Mesendoderm (in vitro differentiated cells): ENCODE measurements around the gene SGPL1.

Experiments used
- DNase-seq: peaks from one replicate; pipeline ENCODE4 v3.0.0; 2013
- H2AK5ac ChIP-seq: 2 replicates; pipeline ENCODE4 v1.6.1; 2013; ENCODE audit warnings: low read length, inconsistent platforms
- H2BK120ac ChIP-seq: 2 replicates; pipeline ENCODE4 v1.6.1; 2013; ENCODE audit warnings: low read depth, mild to moderate bottlenecking, low read length, moderate library complexity, mixed read lengths
- H2BK15ac ChIP-seq: replicated peaks from 2 replicates; pipeline ENCODE4 v1.6.1; 2013; ENCODE audit warnings: low read depth, mild to moderate bottlenecking, moderate library complexity
- H2BK5ac ChIP-seq: 2 replicates; pipeline ENCODE4 v1.6.1; 2013; ENCODE audit warnings: low read length, inconsistent platforms
- H3K18ac ChIP-seq: 2 replicates; pipeline ENCODE4 v1.6.1; 2013; ENCODE audit warnings: mild to moderate bottlenecking, low read length, mixed read lengths
- H3K23ac ChIP-seq: one replicate; pipeline ENCODE4 v1.6.1; 2013; ENCODE audit warnings: low read length
- H3K27ac ChIP-seq: 2 replicates; pipeline ENCODE4 v1.5.1; 2013; ENCODE audit warnings: low read depth, mild to moderate bottlenecking, inconsistent platforms, low read length, moderate library complexity
- H3K27me3 ChIP-seq: 2 replicates; pipeline ENCODE4 v1.6.1; 2013; ENCODE audit warnings: low read length, control low read depth, mild to moderate bottlenecking, inconsistent platforms; ENCODE audit not compliant: insufficient read depth, poor library complexity
- H3K36me3 ChIP-seq: 2 replicates; pipeline ENCODE4 v1.6.1; 2013; ENCODE audit warnings: low read length, inconsistent platforms; ENCODE audit not compliant: control insufficient read depth, insufficient read depth
- H3K4ac ChIP-seq: one replicate; pipeline ENCODE4 v1.6.1; 2013; ENCODE audit warnings: low read depth, mild to moderate bottlenecking, low read length, moderate library complexity
- H3K4me1 ChIP-seq: 2 replicates; pipeline ENCODE4 v1.6.1; 2013; ENCODE audit warnings: low read depth, low read length, inconsistent platforms; ENCODE audit not compliant: control insufficient read depth
- H3K4me2 ChIP-seq: 2 replicates; pipeline ENCODE4 v1.6.1; 2013; ENCODE audit warnings: low read length
- H3K4me3 ChIP-seq: 2 replicates; pipeline ENCODE4 v1.5.1; 2013; ENCODE audit warnings: mild to moderate bottlenecking, low read length
- H3K56ac ChIP-seq: one replicate; pipeline ENCODE4 v1.6.1; 2013; ENCODE audit warnings: low read length
- H3K79me1 ChIP-seq: 2 replicates; pipeline ENCODE4 v1.6.1; 2013; ENCODE audit warnings: low read length, inconsistent platforms
- H3K79me2 ChIP-seq: 2 replicates; pipeline ENCODE4 v1.6.1; 2013; ENCODE audit warnings: mild to moderate bottlenecking, low read length; ENCODE audit not compliant: control insufficient read depth, insufficient read depth
- H3K9ac ChIP-seq: 2 replicates; pipeline ENCODE4 v1.6.1; 2013; ENCODE audit warnings: low read length, inconsistent platforms
- H4K5ac ChIP-seq: one replicate; pipeline ENCODE4 v1.6.1; 2013; ENCODE audit warnings: low read length
- H4K8ac ChIP-seq: one replicate; pipeline ENCODE4 v1.6.1; 2013; ENCODE audit warnings: low read depth, mild to moderate bottlenecking, control low read depth, low read length, moderate library complexity
- WGBS: extraction: QIAGEN DNeasy Blood & Tissue Kit; methylation state at CpG from one replicate; pipeline ENCODE4 v1.1.7; 2013; ENCODE audit warnings: low lambda C conversion rate, missing lambda C conversion rate; ENCODE audit not compliant: insufficient coverage; ENCODE audit errors: extremely low coverage; 5-methylcytosine and 5-hydroxymethylcytosine counted together

SGPL1 gene

GRCh38 chr10:70810967-70811366, 4.8 kb upstream of the SGPL1 start:
- H2BK5ac ChIP-seq: no peak overlapping the region
- no peak overlapping the region for H2BK15ac ChIP-seq
- no peak overlapping the region for H3K27ac ChIP-seq
- H3K4me2 ChIP-seq: no peak overlapping the region
- H3K9ac ChIP-seq: no peak overlapping the region
- no peak overlapping the region for H3K56ac ChIP-seq
- no peak overlapping the region for H4K8ac ChIP-seq
- no peaks in the 10 kb centered on the region for H3K36me3 ChIP-seq
- H3K79me2 ChIP-seq: no peaks in the 10 kb centered on the region
- H3K23ac ChIP-seq: no peak overlapping the region
- peaks cover 2% of the 10 kb centered on the region for H3K4me1 ChIP-seq
- no peak overlapping the region for H4K5ac ChIP-seq
- no peak for DNase-seq
- no peaks in the 10 kb centered on the region for H3K27me3 ChIP-seq
- WGBS: no CpG with 5 or more reads among the region's 1 CpG
- H3K4ac ChIP-seq: no peak overlapping the region
- H3K18ac ChIP-seq: no peak overlapping the region
- no peak overlapping the region for H2BK120ac ChIP-seq
- no peaks in the 10 kb centered on the region for H3K79me1 ChIP-seq
- H2AK5ac ChIP-seq: no peak overlapping the region
- H3K4me3 ChIP-seq: no peak overlapping the region

- no peak for DNase-seq
- Histone ChIP-seq H3K9ac (no peak overlapping the region), H3K56ac (no peak overlapping the region), H4K5ac (no peak overlapping the region), H3K4me1 (peaks cover 2% of the 10 kb centered on the region), H3K23ac (no peak overlapping the region), H2BK15ac (no peak overlapping the region), H2BK5ac (no peak overlapping the region), H3K27ac (no peak overlapping the region), H4K8ac (no peak overlapping the region), H2BK120ac (no peak overlapping the region), H3K4ac (no peak overlapping the region), H3K79me2 (peaks cover 2% of the 10 kb centered on the region), H2AK5ac (no peak overlapping the region), H3K4me2 (no peak overlapping the region), H3K79me1 (no peaks in the 10 kb centered on the region), H3K18ac (no peak overlapping the region), H3K36me3 (no peaks in the 10 kb centered on the region), H3K4me3 (no peak overlapping the region), H3K27me3 (no peaks in the 10 kb centered on the region)
- WGBS: no CpG with 5 or more reads among the region's 3 CpGs
These were observed 3.9 kb upstream of the SGPL1 start for GRCh38 chr10:70811881-70812280.

- H3K4me3 ChIP-seq: no peak overlapping the region
- H2BK5ac ChIP-seq: no peak overlapping the region
- H3K4ac ChIP-seq: no peak overlapping the region
- peaks cover 2% of the 10 kb centered on the region for H3K4me1 ChIP-seq
- no peak overlapping the region for H3K27ac ChIP-seq
- H3K23ac ChIP-seq: no peak overlapping the region
- H3K79me2 ChIP-seq: peaks cover 10% of the 10 kb centered on the region
- DNase-seq: no peak
- H3K18ac ChIP-seq: no peak overlapping the region
- no peak overlapping the region for H3K4me2 ChIP-seq
- H2AK5ac ChIP-seq: no peak overlapping the region
- peaks cover 4% of the 10 kb centered on the region for H3K79me1 ChIP-seq
- no peak overlapping the region for H2BK120ac ChIP-seq
- no peaks in the 10 kb centered on the region for H3K36me3 ChIP-seq
- H4K8ac ChIP-seq: no peak overlapping the region
- no CpG with 5 or more reads among the region's 4 CpGs for WGBS
- H3K27me3 ChIP-seq: no peaks in the 10 kb centered on the region
- no peak overlapping the region for H2BK15ac ChIP-seq
- H4K5ac ChIP-seq: no peak overlapping the region
- no peak overlapping the region for H3K56ac ChIP-seq
- H3K9ac ChIP-seq: no peak overlapping the region
These were observed 2.9 kb upstream of the SGPL1 start for GRCh38 chr10:70812814-70813213.

GRCh38 chr10:70814126-70814525, 1.6 kb upstream of the SGPL1 start:
- Histone ChIP-seq H3K79me2 (peaks cover 20% of the 10 kb centered on the region), H3K4me2 (no peak overlapping the region), H3K56ac (no peak overlapping the region), H3K79me1 (peaks cover 5% of the 10 kb centered on the region), H3K27me3 (no peaks in the 10 kb centered on the region), H3K4me3 (no peak overlapping the region), H4K5ac (no peak overlapping the region), H3K4ac (no peak overlapping the region), H2BK120ac (no peak overlapping the region), H3K4me1 (peaks cover 2% of the 10 kb centered on the region), H4K8ac (no peak overlapping the region), H3K23ac (no peak overlapping the region), H2BK5ac (no peak overlapping the region), H3K36me3 (no peaks in the 10 kb centered on the region), H2BK15ac (no peak overlapping the region), H2AK5ac (no peak overlapping the region), H3K18ac (no peak overlapping the region), H3K9ac (no peak overlapping the region), H3K27ac (no peak overlapping the region)
- WGBS: no CpG with 5 or more reads among the region's 4 CpGs
- DNase-seq: no peak

- no CpG with 5 or more reads among the region's 43 CpGs for WGBS
- Histone ChIP-seq H3K4ac (peak overlapping the region; percentile 98), H3K79me2 (peaks cover 35% of the 10 kb centered on the region), H3K79me1 (peaks cover 13% of the 10 kb centered on the region), H2BK15ac (no peak overlapping the region), H3K56ac (peak overlapping the region; percentile 97), H3K4me2 (peak overlapping the region; percentile 90), H2AK5ac (no peak overlapping the region), H2BK120ac (peak overlapping the region; percentile 47), H3K36me3 (peaks cover 3% of the 10 kb centered on the region), H2BK5ac (peak overlapping the region; percentile 90), H3K23ac (no peak overlapping the region), H3K4me3 (peak overlapping the region; percentile 93), H3K27me3 (no peaks in the 10 kb centered on the region), H4K5ac (no peak overlapping the region), H4K8ac (no peak overlapping the region), H3K18ac (peak overlapping the region; percentile 99), H3K4me1 (no peaks in the 10 kb centered on the region), H3K9ac (peak overlapping the region; percentile 97), H3K27ac (peak overlapping the region; percentile 100)
- peak; percentile 88 for DNase-seq
These were observed 609 bp downstream of the SGPL1 start for GRCh38 chr10:70816220-70816894.
